Omental fat pad (tissue), 4 donors: ENCODE results near the gene OXNAD1. TPM values are rescaled to one million over a fixed set of nuclear protein-coding genes. Genes with fewer than 3 reads are reported as not detected.

Experiments used
- ATAC-seq: fragments of 150-250 bp; one replicate; pipeline ENCODE4 v1.9.1; 2016; ENCODE audit warnings: mild to moderate bottlenecking, moderate library complexity; ENCODE audit not compliant: low FRiP score
- DNase-seq: peaks from one replicate; pipeline ENCODE4 v3.0.0-alpha.2; 2019; ENCODE audit warnings: low spot score
- CTCF ChIP-seq, 3 donors: fragments of 450-650 bp; IDR thresholded peaks; one replicate each; pipeline ENCODE4 v1.5.1; 2016 to 2017; ENCODE audit warnings: antibody characterized with exemption in 3 of 3, mild to moderate bottlenecking in 3 of 3, moderate library complexity in 2 of 3
- total RNA-seq, 4 donors: library from RNA; depleted of rRNA; stranded (reverse); fragments of >200 nt; gene quantifications; one replicate each; pipeline ENCODE4 v1.1.0, GENCODE V29; 2016

Gene OXNAD1
- total RNA-seq, 4 donors from 2014 or later, result 13.7 to 21.3 (median 15.2) TPM

DNA sequence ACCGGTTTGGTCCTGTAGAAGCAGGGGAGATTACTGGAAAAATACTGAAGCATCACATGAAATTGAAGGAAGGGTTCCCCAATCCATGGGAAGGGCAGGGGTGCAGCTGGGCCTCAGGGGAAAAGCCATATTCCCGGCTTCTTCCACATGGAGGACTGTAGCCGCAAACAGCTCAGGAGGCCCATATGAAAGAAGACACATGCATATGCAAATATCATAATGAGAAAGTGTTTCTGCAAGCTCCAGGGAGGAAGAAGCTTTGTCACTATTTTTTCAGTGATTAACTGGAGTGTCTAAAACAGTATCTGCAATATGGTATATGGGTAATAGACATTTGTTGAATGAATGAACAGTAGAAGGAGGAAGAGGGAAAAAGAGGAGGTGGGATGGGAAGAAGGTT lies 19.4 kb upstream of the OXNAD1 start:
- TF ChIP-seq CTCF (IDR thresholded peaks at IDR 0.05), result no peak
- no peak for ATAC-seq
- no peak for DNase-seq

GRCh38 chr3:16247282-16248061 lies 17.5 kb upstream of the OXNAD1 start:
- peak; percentile 73 for DNase-seq
- ATAC-seq, result peak; percentile 72

DNA sequence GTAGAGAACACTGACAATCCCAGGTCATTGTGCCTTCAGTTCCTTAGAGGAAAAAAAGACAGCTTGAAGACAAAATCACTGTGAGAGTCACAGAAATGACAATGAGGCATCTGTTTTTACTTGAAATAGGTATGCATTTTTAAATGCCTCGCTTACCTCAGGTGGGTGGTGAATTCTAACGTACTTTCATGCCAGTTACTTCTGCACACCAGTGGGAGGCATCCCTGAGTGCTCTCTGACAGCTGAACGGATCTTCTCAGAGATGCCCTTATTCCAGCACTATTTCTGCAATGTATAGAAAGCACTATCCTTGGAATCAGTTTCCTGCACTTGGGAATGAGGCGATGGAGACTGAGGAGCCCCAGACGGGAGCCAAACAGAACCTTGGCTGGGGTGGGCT lies 16.5 kb upstream of the OXNAD1 start:
- no peak for ATAC-seq
- DNase-seq, result no peak
- TF ChIP-seq CTCF (IDR thresholded peaks at IDR 0.05), result no peak

More at GRCh38 chr3:16247282-16248061, 17.5 kb upstream of the OXNAD1 start:
- TF ChIP-seq CTCF (IDR thresholded peaks at IDR 0.05), result peak in 1 of 3 donors; percentile 75

- no peak for TF ChIP-seq CTCF (IDR thresholded peaks at IDR 0.05)
- DNase-seq, result no peak
- no peak for ATAC-seq
Observed at GRCh38 chr3:16249336-16249735, 15.7 kb upstream of the OXNAD1 start.

- no peak for TF ChIP-seq CTCF (IDR thresholded peaks at IDR 0.05)
- no peak for DNase-seq
- ATAC-seq, result no peak
Observed at GRCh38 chr3:16249886-16250285, 15.1 kb upstream of the OXNAD1 start.

- no peak for TF ChIP-seq CTCF (IDR thresholded peaks at IDR 0.05)
- ATAC-seq, result no peak
- DNase-seq, result no peak
Observed at GRCh38 chr3:16251316-16252085, 13.5 kb upstream of the OXNAD1 start.
